ENCODE results near the gene PITPNM2. TPM values are rescaled to one million over a fixed set of nuclear protein-coding genes. Genes with fewer than 3 reads are reported as not detected.

PITPNM2 gene
- total RNA-seq, 1 donor from 2014 or later = 0.56 TPM

DNA sequence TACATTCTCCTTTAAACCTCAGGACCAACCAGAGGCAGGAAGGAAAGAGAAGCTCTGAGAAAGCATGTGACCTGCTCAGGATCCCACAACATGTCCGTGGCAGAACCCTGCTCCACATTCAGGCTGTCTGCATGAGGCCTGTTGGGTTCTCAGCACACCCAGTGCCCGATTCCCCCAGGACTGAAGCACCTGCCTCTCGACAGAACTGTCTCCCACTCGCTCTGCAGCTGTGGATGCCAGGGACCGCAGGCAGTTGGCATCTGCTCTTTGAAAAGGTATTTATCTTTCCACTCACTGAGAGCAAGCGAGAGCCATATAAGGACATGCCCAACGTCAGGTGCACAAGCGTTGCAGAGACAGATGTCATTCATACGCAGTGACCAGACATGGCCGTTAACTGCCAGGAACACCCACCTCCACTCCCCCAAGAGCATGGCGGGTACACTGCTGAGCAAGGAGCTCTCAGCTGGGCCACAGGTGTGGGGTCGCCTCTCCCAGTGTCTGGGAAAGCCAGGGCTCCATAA, 18.9 kb downstream of the PITPNM2 start:
- Histone ChIP-seq H3K9me3 (ENCODE audit: low read depth) (no peaks in the 10 kb centered on the region), H3K27ac (no peak overlapping the region), H3K27me3 (no peaks in the 10 kb centered on the region), H2AFZ (replicated peaks) (no peak overlapping the region), H3K4me2 (no peak overlapping the region), H3K4me1 (no peaks in the 10 kb centered on the region), H3K79me2 (ENCODE audit: low read depth) (no peaks in the 10 kb centered on the region), H3K4me3 (no peak overlapping the region), H3F3A (ENCODE audit: low read depth) (no peaks in the 10 kb centered on the region), H3K36me3 (no peaks in the 10 kb centered on the region), H3K9ac (no peak overlapping the region), H4K20me1 (ENCODE audit: low read depth) (no peaks in the 10 kb centered on the region)
- TF ChIP-seq EZH2phosphoT487 (IDR thresholded peaks at IDR 0.05) (no peak), EZH2 (IDR thresholded peaks at IDR 0.05) (no peak)
- TF ChIP-seq, protein P1, sequence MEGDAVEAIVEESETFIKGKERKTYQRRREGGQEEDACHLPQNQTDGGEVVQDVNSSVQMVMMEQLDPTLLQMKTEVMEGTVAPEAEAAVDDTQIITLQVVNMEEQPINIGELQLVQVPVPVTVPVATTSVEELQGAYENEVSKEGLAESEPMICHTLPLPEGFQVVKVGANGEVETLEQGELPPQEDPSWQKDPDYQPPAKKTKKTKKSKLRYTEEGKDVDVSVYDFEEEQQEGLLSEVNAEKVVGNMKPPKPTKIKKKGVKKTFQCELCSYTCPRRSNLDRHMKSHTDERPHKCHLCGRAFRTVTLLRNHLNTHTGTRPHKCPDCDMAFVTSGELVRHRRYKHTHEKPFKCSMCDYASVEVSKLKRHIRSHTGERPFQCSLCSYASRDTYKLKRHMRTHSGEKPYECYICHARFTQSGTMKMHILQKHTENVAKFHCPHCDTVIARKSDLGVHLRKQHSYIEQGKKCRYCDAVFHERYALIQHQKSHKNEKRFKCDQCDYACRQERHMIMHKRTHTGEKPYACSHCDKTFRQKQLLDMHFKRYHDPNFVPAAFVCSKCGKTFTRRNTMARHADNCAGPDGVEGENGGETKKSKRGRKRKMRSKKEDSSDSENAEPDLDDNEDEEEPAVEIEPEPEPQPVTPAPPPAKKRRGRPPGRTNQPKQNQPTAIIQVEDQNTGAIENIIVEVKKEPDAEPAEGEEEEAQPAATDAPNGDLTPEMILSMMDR (IDR thresholded peaks at IDR 0.05) = no peak
- Mint-ChIP-seq H3K27ac (no peak overlapping the region), H3K4me3 (no peak overlapping the region), H3K4me1 (no peaks in the 10 kb centered on the region), H3K9me3 (no peaks in the 10 kb centered on the region), H3K36me3 (peaks cover 5% of the 10 kb centered on the region), H3K27me3 (ENCODE audit: insufficient read depth, low read depth) (no peaks in the 10 kb centered on the region)
- DNase-seq (ENCODE audit: low spot score) = no peak

DNA sequence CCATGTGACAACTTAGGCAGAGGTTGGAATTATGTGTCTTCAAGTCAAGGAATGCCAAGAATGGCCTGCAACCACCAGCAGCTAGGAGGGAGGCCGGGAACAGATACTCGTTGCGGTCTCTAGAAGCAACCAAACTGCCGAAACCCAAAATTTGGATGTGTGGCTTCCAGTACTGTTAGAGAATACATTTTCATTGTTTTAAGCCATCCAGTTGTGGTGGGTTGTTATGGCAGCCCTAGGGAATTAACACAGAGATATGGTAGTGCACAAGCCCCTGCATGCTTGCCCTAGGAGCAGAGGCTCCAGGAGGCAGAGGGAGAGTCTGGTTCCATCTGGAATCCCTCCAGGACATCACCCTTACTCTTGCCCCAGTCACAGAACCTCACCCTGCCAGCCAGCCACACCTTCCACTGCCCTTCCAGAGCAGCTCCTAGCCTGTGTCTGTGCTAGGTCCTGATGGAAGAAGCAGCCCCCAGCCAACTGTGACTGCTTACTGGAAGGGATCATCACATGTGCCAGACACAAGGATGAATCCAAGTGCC, 19.5 kb downstream of the PITPNM2 start:
- H3K27me3 ChIP-seq = no peaks in the 10 kb centered on the region
- no peaks in the 10 kb centered on the region for H3K4me1 ChIP-seq
- H3K4me2 ChIP-seq = no peak overlapping the region
- Mint-ChIP-seq H3K4me1 (peaks cover 5% of the 10 kb centered on the region), H3K4me3 (no peak overlapping the region), H3K9me3 (no peaks in the 10 kb centered on the region), H3K27me3 (ENCODE audit: insufficient read depth, low read depth) (no peaks in the 10 kb centered on the region), H3K36me3 (peaks cover 5% of the 10 kb centered on the region), H3K27ac (no peak overlapping the region)
- no peaks in the 10 kb centered on the region for H3K9me3 ChIP-seq (ENCODE audit: low read depth)
- no peak overlapping the region for H2AFZ ChIP-seq (replicated peaks)
- no peaks in the 10 kb centered on the region for H4K20me1 ChIP-seq (ENCODE audit: low read depth)
- TF ChIP-seq EZH2 (IDR thresholded peaks at IDR 0.05) (no peak), EZH2phosphoT487 (IDR thresholded peaks at IDR 0.05) (no peak)
- TF ChIP-seq, protein P1 (IDR thresholded peaks at IDR 0.05) = no peak
- H3F3A ChIP-seq (ENCODE audit: low read depth) = no peaks in the 10 kb centered on the region
- H3K79me2 ChIP-seq (ENCODE audit: low read depth) = no peaks in the 10 kb centered on the region
- no peak for DNase-seq (ENCODE audit: low spot score)
- H3K27ac ChIP-seq = no peak overlapping the region
- no peak overlapping the region for H3K4me3 ChIP-seq
- H3K36me3 ChIP-seq = no peaks in the 10 kb centered on the region
- no peak overlapping the region for H3K9ac ChIP-seq

DNA sequence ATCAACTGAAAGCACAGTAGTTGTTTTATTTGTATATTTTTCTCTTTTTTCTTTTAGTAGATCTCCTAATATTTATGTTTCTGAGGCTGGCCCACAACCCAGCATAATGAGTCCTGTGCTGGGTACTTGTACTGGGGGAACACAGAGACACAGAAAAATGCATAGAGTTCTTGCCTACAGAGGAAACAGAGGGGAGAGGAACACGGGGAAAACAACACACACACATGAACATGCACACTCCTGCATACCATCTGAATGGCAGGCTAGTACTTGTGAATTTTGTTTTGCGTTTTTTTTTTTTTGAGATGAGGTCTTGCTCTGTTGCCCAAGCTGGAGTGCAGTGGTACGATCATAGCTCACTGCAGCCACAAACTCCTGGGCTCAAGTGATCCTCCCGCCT, 21.3 kb downstream of the PITPNM2 start:
- Histone ChIP-seq H3K4me1 (no peaks in the 10 kb centered on the region), H3K36me3 (no peaks in the 10 kb centered on the region), H3K27me3 (no peaks in the 10 kb centered on the region), H3K9me3 (ENCODE audit: low read depth) (no peaks in the 10 kb centered on the region), H3K4me3 (no peak overlapping the region), H3K79me2 (ENCODE audit: low read depth) (no peaks in the 10 kb centered on the region), H3K4me2 (no peak overlapping the region), H4K20me1 (ENCODE audit: low read depth) (no peaks in the 10 kb centered on the region), H3F3A (ENCODE audit: low read depth) (no peaks in the 10 kb centered on the region), H2AFZ (replicated peaks) (no peak overlapping the region), H3K9ac (no peak overlapping the region), H3K27ac (no peak overlapping the region)
- no peak for DNase-seq (ENCODE audit: low spot score)
- Mint-ChIP-seq H3K27ac (no peak overlapping the region), H3K4me3 (no peak overlapping the region), H3K36me3 (no peaks in the 10 kb centered on the region), H3K9me3 (no peaks in the 10 kb centered on the region), H3K27me3 (ENCODE audit: insufficient read depth, low read depth) (no peaks in the 10 kb centered on the region), H3K4me1 (peaks cover 10% of the 10 kb centered on the region)
- TF ChIP-seq EZH2 (IDR thresholded peaks at IDR 0.05) (no peak), EZH2phosphoT487 (IDR thresholded peaks at IDR 0.05) (no peak)
- TF ChIP-seq, protein P1 (IDR thresholded peaks at IDR 0.05) = no peak

All from neural progenitor cell (in vitro differentiated cells).